ENCODE measurements around the gene MAL.

DNA sequence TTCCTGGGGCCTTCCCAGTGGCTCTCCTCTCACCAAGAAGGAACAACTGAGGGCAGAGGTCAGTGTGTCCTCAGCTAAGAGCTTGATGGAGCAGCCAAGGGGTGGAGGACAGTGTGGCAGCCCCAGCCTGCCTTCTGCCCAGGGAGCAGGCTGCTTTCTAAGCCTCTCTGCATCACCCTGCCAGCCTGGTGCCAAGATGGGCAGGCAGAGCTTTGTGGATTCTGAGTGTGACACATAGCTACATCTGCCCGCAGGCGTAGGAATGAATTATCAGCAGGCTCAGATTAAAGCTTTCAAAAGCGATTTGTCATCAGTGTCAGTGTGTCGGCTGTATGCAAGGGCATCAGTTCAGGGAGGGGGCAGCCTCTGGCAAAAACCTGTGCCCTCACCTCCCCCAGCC is 8.7 kb downstream of the MAL start:
- TF ChIP-seq, protein P1, sequence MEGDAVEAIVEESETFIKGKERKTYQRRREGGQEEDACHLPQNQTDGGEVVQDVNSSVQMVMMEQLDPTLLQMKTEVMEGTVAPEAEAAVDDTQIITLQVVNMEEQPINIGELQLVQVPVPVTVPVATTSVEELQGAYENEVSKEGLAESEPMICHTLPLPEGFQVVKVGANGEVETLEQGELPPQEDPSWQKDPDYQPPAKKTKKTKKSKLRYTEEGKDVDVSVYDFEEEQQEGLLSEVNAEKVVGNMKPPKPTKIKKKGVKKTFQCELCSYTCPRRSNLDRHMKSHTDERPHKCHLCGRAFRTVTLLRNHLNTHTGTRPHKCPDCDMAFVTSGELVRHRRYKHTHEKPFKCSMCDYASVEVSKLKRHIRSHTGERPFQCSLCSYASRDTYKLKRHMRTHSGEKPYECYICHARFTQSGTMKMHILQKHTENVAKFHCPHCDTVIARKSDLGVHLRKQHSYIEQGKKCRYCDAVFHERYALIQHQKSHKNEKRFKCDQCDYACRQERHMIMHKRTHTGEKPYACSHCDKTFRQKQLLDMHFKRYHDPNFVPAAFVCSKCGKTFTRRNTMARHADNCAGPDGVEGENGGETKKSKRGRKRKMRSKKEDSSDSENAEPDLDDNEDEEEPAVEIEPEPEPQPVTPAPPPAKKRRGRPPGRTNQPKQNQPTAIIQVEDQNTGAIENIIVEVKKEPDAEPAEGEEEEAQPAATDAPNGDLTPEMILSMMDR (conservative IDR thresholded peaks at IDR 0.05) = no peak
- no peak for TF ChIP-seq ZFX (IDR thresholded peaks at IDR 0.05)

Data from C4-2B (cell line).